GM21423 (cell line): ENCODE results near the gene CTTNBP2.
A peak's percentile ranks its signal among the peaks of the same experiment; 100 is the strongest.
"Not testable (repeated sequence)": the region's sequence is repeated elsewhere in the genome, so short reads cannot be mapped to it uniquely, and the experiment has no call there.

Experiments used
- ATAC-seq: cut with Tn5 transposase; IDR thresholded peaks from one replicate; pipeline ENCODE4 v1.9.1; 2021; ENCODE audit warnings: mild to moderate bottlenecking, moderate library complexity; ENCODE audit not compliant: unreplicated experiment

The CTTNBP2 gene

DNA sequence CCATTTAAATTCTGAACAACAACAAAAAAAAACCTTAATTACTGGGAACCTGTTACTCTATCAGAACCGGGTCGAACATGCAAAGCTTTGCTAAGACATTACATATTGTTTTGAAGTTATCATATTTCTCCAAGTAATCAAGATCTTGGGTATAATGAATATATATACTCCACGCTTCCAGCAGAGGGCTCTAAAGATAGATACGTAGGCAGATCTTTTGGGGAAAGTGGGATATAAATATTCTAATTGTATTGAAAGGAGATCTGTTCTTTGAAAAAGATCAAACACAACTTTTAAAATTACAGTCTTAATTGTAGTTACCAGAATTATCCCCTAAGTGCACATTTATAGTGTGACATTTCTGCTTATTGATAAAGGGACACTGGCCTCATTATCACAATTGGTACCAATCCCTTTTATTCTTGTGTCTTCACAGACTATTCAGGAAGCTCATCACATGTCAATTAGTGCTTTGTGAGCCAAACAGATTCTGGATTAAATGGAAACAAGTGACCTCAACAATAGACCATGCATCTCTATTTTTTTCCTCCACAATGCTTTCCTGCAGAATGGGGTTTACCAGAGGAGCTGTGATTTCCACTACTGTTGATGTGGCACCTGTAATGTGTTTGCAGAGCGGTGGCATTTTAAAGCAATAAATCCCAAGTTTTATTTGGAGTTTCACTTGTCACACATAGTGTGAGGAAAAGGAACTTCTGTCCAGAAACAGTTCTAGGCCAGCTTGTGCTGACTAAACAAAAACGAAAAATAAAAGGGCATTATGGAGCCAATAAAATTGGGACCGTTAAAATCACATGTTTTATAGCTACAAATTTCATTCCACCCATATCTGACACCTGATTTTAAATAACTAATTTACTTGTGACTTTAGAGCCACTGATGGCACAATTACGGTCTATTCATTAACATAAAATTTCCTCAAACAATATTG is 122.4 kb downstream of the CTTNBP2 start:
- no peak for ATAC-seq

DNA sequence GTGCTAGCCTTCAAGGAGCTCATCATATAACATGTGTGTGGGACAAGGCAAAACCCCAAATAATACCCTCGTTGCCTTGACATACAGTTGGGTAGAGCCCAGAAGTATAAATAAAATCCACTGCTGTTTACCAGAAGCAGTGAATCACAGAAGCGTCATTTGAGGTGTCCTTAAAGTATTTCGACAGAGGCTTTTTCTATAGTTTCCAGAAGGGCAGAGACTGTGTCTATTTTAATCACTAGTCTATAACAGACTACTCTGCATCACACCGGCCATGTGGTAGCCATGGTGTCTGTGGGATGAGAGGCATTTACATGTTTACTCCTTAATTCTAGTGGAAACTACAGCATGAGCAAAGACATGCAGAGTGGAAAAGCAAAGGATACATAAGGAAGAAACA is 131.3 kb downstream of the CTTNBP2 start:
- ATAC-seq, result no peak

DNA sequence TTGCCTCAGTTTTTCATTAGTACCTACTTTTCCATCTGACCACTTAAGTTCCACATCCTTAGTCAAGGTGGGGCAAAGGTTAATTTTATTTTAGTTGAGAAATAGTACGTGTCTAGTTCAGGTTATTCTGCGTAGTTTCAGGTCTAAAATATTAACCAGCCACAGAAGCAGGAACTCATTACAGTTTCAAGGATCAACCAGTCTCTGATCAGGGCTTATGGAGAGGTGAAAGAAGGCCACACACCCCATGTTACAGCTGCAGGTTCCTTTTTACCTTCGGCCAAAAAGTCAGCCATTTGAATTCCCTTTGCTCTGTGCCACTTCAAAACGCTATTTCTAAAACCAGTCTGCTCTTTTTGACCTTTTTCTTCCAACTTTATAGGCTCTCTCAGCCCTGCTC is 134.2 kb downstream of the CTTNBP2 start:
- ATAC-seq, result no peak

DNA sequence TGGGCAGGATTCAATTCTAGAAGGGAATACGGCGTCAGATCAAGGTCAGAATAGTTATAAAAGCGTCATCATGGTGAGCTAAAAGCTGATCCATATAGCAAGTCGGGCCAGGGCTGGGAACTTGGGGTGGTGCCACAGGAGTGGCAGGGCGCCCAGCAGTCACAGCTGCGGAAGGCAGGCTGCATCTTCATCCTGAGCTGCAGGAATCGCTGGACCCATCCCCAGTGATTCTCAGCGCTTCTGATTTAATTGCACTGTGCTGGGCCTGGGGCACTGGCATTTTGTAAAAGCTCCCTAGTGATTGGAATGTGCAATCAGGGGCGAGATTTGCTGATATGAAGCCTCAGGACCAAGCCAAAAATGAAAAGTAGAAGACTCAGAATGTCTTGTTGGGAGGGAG is 135.3 kb downstream of the CTTNBP2 start:
- ATAC-seq, result no peak

DNA sequence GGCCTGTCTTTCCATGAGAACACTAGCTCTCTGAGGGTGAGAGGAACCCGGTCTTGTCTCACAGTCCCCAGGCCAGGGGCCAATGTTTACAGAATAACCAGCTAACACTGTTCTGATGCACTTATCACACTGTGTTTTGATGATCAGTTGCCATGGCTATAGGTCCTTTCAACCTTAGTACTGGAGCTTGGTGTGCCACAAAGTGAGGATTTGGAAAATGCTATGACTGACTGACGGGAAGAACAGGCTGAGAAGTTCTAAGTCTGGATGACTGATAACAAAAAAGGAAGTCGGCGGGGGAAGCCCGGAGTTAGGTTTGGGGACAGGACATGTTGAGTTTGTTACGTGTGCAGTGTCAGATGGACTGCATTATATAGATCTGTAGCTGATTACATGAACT is 141.8 kb downstream of the CTTNBP2 start:
- peak; percentile 88 for ATAC-seq

DNA sequence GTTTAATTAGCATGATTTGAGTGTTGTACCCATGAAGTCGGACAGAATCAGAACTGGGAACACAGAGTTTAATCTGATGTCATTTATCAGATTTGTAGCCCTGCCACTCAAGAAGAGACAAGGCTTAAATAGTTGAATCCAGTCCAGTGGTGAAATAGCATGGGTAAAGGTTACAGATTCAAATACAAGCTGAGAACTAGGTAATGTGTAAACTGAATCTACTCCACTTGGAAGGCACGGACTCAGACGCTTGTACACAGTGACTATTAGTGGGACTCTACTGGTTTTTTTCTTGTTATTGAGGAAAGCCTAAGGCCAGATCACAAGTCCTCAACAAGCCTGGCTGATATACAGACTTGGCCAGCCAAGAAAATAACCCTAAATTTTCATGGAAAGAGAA is 142.9 kb downstream of the CTTNBP2 start:
- ATAC-seq, result no peak

DNA sequence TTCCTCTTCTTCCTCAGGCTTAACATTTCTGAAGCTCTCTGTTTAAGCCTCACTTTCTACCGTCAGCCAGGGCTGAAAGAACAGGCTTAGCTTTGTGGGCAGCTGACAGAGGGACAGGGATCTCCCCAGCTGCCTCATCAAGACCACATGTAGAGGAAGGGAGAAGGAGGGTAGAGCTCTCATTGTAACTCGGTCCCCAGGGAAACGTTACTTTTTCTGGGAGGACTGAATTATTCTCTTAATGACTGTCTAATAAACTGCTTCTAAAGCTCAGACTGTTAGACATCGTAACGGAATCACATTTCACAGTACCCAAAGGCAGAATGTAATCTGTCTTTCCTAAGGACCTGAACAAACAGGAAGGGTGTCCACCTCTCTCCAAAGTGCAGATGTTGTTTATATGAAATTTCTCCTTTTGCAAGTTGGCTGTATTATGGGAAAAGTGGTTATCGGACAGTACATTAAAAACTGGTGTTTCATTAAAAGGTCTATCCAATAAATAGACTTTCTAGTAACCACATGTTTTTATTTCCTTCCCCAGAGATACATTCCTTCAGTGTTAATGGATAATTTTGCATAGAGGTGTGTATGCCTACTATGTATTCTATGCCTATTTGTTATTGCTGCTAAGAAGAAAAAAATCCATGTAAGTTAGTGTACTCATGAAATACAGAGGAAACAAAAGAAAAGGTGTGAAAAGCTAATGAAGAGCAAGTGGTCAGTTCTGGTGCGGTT is 144.2 kb downstream of the CTTNBP2 start:
- peak; percentile 60 for ATAC-seq

DNA sequence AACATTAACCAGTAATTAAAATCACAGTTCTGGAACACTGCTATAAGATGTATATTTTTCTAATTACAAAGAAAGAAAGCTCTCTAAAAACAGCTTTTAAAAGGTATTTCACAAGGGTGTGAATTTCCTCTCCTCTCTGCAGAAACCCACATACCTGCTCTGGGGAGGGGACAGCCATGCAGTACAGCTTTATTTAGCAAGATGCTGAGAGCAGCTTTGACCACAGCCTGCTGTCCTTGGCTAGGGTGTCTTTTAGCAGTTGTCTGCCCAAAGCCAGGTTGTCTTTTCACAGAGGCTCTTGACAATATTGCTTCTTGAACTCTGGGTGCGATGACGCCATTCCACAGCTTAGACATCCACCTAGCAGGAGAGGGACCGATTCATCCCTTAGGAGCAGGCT is 148.3 kb downstream of the CTTNBP2 start:
- no peak for ATAC-seq

DNA sequence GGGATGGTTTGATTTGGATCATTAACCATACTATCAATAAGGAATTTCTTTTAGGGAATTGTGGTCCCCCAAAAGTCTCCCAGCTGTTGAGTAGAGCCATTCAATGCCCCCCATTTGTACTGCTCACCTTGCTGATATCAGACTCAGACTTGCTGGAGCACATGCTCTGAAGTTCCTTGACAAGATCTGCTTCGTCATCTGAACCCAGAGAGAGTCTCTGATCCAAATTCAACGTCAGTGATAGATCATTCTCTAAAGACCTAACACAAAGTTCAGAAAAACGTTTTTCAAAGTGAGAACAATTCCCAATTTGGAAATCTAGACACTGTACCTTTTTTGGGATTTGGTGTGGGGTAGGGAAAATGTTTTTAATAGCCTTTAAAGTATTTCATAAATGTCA is 153.9 kb downstream of the CTTNBP2 start:
- ATAC-seq, result no peak

DNA sequence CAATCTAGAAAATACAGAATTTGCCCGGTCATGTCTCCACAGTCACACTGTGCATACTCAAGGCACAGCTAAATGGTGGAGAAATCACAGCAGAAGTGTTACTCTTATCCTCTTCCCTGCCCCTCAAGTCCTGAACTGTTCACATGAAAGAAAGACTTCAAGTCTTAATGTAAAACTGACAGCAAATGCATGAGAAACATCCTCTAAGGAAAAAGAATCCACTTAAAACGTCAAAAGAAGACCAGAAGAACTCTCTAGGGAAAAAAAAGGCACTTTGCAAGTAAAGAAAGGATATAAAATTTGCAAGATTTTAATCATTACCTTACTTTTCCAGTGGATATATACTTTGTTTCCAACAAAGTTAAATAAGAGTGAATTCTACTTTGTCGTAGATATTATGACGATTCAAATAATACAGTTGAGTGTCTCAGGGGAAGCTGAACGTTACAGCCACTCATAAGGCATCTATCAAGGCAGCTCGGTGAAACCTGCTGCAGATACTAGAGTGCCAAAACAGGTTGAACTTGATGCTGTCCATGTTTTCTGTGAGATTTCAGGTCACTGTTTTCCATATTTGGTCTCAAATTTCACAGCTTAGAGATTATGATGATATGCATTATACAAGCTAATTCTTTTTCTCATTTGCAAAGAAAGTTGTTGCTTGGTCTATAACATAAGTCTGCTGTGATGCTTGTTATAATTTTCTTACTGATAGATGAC is 155.0 kb downstream of the CTTNBP2 start:
- ATAC-seq, result no peak

DNA sequence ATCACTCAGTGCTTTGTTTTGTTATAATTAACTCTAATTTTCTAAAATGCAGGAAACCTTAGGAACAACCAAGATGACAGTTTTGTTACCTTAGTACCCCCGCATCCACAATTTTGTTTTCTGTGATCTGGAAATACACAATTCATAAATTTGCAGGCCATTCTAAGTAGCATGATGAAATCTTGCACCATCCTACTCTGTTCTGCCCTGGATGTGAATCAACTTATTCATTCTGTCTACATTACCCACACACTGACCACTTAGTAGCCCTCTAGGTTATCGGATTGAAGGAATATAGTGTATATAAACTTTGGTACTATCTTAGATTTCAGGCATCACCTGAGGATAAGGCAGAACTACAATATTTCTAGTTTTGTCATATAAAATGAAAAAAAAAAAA is 155.9 kb downstream of the CTTNBP2 start:
- ATAC-seq, result no peak

DNA sequence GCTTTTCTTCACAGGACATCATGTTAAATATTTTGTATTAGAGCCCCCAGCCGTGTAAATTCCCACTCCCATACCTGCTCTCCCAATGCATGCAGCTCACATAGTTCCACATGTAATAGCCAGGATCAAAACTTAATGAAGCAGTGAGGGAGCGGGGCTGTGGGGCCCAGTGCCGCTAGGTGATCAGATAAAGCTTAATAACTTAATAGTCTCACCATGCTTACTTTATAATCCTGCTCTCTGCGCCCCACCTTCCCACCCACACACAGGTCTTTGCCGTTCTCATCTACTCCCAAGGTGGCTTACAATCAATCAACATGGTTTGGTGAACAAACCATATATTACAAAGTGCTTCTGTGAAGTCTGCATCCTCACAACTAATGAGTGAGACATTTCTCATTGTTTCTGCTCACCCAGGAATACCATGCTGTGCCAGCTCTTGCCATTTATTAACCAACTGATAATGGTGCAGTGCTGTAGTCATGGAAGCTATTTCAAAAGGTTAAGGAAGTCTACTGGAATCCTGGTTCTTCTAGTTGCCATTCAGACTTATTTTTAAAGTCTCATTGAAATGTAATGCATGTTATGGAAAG is 156.4 kb downstream of the CTTNBP2 start:
- ATAC-seq, result no peak

DNA sequence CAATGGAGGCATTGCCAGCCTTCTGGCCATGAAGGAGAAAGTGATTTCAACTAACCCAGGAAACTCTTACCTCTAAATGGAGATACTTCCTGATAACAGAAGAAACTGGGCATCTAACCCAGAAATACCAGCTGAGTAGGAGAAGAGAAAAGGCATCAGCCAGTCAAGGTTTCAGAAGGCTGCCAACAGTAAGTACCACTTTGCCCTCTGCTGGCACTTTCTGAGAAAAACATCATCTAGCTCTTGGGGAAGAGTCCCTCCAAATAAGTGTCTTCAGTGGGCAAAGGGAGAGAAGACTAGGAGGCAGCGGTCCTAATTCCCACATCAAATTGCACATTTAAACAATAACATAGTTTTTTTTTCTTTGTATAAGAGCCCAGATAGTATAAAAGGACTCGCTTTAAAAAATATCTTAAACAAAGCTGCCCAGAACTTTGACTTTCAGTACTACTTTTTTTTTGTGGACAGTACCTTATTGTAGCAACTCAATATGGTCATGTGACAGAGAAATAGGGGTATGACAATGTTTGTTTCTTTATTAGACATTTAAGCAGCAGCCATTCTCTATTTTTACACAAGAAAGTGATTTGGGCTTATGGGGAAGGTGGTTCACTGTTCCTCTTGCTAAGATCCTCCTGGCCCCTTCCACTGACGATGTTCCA is 157.3 kb downstream of the CTTNBP2 start:
- peak; percentile 74 for ATAC-seq

DNA sequence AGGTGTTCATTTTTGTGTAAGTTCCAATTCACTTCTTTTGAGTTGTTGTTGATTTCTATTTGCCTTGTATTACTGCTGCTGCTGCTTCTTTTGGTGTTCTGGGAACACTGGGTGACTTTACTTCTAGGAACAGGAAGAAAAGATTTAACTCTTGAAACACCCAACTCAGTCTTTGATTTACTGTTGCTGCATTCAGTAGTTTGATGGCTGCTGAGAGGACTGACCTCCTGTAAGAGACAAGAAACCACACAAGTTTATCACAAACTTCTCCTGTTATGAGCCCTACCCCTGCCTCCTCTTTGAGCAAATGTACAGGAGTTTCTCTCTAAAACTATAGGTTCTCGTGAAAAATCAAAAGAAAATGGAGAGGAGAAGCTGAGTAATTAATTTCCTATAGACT is 161.7 kb downstream of the CTTNBP2 start:
- ATAC-seq, result no peak

DNA sequence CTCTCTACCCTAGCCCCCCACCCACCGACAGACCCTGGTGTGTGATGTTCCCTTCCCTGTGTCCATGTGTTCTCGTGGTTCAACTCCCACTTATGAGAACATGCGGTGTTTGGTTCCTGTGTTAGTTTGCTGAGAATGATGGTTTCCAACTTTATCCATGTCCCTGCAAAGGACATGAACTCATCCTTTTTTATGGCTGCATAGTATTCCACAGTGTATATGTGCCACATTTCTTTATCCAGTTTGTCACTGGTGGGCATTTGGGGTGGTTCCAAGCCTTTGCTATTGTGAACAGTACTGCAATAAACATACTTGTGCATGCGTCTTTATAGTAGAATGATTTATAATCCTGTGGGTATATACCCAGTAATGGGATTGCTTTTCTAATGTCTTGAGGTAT is 165.1 kb downstream of the CTTNBP2 start:
- not testable (repeated sequence) for ATAC-seq

DNA sequence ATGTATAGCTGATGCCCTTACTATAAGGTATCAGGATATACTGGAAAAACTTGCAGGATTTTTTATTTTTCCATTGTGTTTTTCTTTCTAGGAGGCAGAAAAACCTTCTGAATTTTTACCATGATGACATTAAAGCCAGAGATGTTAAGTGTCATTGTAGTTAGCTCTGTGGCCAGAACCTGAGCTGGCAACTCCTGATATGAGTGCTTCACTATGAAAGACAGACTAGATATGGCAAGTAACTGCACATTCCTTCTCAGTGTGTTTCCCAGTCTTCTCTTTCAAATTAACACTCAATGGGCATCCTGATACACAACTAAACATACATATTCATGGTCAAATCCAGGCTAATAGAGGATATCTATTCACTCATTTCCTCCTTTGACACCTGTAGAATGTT is 166.2 kb downstream of the CTTNBP2 start:
- ATAC-seq, result no peak

DNA sequence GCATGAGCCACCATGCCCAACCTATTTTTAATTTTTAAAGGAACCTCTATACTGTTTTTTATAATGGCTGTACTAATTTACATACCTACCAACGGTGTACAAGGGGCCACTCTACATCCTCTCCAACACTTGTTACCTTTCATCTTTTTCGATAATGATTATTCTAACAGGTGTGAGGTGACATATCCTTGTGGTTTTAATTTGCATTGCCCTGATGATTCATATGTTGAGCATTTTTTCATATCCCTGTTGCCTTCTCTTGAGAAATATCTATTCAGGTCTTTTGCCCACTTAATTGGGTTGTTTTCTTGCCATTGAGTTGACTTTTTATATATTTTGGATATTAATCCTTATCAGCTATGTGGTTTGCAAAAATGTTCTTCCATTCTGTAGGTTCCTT is 167.0 kb downstream of the CTTNBP2 start:
- ATAC-seq, result no peak

DNA sequence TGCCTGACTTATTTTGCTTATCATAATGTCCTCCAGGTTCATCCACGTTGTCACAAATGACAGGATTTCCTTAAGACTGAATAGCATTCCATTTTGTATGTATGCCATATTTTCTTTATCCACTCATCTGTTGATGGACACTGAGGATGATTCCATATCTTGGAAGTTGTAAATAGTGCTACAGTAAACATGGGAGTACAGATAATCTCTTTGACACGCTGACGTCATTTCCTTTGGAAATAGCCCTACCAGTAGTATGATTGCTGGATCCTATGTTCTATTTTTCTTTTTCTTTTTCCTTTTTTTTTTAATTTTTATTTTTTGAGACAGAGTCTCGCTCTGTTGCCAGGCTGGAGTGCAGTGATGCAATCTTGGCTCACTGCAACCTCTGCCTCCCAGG is 167.6 kb downstream of the CTTNBP2 start:
- no peak for ATAC-seq

DNA sequence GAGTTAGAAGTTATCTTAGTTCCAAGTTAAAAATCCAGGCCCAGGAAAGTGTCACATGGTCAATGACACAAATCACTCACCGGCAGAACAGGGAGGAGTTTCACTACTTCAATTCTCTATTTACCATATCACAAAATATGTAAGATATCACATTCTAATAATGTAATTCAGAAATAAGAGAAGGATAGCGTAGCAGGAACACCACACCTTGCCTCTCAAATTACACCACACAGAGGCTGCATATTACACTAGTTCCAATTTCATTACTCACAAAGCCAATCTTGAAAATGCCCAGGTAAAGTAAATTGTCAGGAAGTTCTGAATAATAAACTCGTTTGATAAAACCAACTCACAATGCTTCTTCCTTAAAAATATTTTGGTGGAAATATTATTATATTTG is 169.2 kb downstream of the CTTNBP2 start:
- no peak for ATAC-seq

DNA sequence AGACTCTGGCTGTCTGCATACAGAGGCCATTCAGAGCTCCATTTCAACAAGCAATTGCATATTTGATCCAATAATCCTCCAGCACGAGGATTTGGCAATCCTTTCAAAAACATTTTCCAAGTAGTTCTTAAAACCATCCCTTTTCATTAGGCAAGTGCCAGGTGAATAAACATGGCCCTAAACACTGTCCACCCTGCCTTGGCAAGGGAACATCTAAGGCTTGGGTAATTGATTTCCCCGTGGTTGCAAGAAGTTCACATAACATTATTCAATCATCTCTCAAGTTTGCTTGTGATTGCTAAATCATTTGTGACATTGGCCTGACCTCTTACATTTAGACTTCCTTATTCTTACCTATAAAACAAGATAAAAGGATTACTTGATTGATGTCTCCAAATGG is 175.2 kb downstream of the CTTNBP2 start:
- ATAC-seq, result no peak

DNA sequence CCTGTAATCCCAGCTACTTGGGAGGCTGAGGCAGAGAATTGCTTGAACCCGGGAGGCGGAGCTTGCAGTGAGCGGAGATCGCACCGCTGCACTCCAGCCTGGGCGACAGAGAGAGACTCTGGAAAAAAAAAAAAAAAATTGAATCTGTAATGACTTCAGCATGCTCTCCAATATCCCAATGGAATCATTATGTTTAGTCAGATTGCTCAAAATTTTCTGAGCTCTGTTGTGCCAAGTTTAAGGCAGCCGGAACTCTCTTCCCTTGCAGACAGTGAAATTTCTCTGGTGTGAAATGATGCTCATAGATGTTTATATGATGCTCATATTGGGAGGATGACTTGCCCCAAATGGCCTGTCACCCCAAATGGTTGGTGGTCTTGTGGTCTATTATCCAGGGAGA is 180.9 kb downstream of the CTTNBP2 start:
- ATAC-seq, result no peak
